Right lobe of liver (tissue), 6 donors: ENCODE measurements around the gene SMIM23. TPM values are rescaled to one million over a fixed set of nuclear protein-coding genes. Genes with fewer than 3 reads are reported as not detected.
A peak's percentile ranks its signal among the peaks of the same experiment; 100 is the strongest.

Experiments used
- ATAC-seq, 4 donors: fragments of 200-7000 bp; cut with Tn5 transposase; one replicate each; pipeline ENCODE4 v1.9.1; 2020; ENCODE audit warnings: mild to moderate bottlenecking in 4 of 4, moderate library complexity in 4 of 4
- DNase-seq, 3 donors: peaks; one replicate each; pipeline ENCODE4 v3.0.0-alpha.2; 2020
- H3K27ac ChIP-seq, 3 donors: fragments of 200-600 bp; one replicate each; pipeline ENCODE4 v1.8.0; 2022
- H3K27me3 ChIP-seq, 2 donors: fragments of 200-600 bp; one replicate each; pipeline ENCODE4 v1.8.0; 2022
- H3K36me3 ChIP-seq, 4 donors: fragments of 200-600 bp; sonication (generic) in 1 of 4; one replicate each; pipeline versions ENCODE4 v1.5.1 to v1.8.0; 2017 to 2022; ENCODE audit warnings: control low read depth in 1 of 4
- H3K4me1 ChIP-seq, 4 donors: fragments of 200-600 bp; sonication (generic) in 1 of 4; one replicate each; pipeline versions ENCODE4 v1.5.1 to v1.8.0; 2017 to 2022; ENCODE audit warnings: control low read depth in 1 of 4
- H3K4me3 ChIP-seq, 3 donors: fragments of 200-600 bp; one replicate each; pipeline ENCODE4 v1.8.0; 2022
- H3K9me3 ChIP-seq, 4 donors: fragments of 200-600 bp; sonication (generic) in 1 of 4; one replicate each; pipeline versions ENCODE4 v1.5.1 to v1.8.0; 2017 to 2022; ENCODE audit warnings: control low read depth in 1 of 4
- POLR2A ChIP-seq: fragments of 450-650 bp; IDR thresholded peaks from one replicate; pipeline ENCODE4 v1.6.1; 2017; ENCODE audit warnings: antibody characterized with exemption, mild to moderate bottlenecking
- WGBS: methylation state at CpG from one replicate; pipeline ENCODE4 v1.1.6; 2018; ENCODE audit warnings: low coverage, low lambda C conversion rate; ENCODE audit not compliant: insufficient coverage; ENCODE audit errors: missing lambda C conversion rate; 5-methylcytosine and 5-hydroxymethylcytosine counted together
- intact Hi-C, 2 donors: fragments of 100-400 bp; cut with DNase I; formaldehyde crosslinking; loops; one replicate each; pipeline versions ENCODE4 v1.11.2 to v1.14.1; 2022
- total RNA-seq, 6 experiments: library from RNA; depleted of rRNA in 2 of 6; stranded (reverse); fragments of >200 nt in 2 of 6; fragmentation: NEBNext Ultra II Directional in 3 of 6; extraction: Animal tissue kit (Norgen Biotek cat#: 25700) in 3 of 6; gene quantifications; one replicate each; pipeline versions ENCODE4 v1.1.0 to v1.2.4, GENCODE V29; 2016 to 2023
- TF ChIP-seq, protein P1 (sequence below), 4 donors: fragments of 200-600 bp in 3 of 4; fragments of 450-650 bp in 1 of 4; IDR thresholded peaks; one replicate each; pipeline versions ENCODE4 v1.5.1 to v1.8.0; 2016 to 2022; ENCODE audit warnings: antibody characterized with exemption in 4 of 4, mild to moderate bottlenecking in 2 of 4
- donor health status: DM: no; HTN: yes; CAD: no.
- donor health status: DM: no; HTN: no; CAD: no.
- donor health status: DM: no; HTN: no; CAD: no.
- donor health status: DM: no; HTN: yes; CAD: no.
- donor health status: DM: no; HTN: yes; CAD: no.

SMIM23 gene
- total RNA-seq, 6 experiments from 2014 or later, result not detected

DNA sequence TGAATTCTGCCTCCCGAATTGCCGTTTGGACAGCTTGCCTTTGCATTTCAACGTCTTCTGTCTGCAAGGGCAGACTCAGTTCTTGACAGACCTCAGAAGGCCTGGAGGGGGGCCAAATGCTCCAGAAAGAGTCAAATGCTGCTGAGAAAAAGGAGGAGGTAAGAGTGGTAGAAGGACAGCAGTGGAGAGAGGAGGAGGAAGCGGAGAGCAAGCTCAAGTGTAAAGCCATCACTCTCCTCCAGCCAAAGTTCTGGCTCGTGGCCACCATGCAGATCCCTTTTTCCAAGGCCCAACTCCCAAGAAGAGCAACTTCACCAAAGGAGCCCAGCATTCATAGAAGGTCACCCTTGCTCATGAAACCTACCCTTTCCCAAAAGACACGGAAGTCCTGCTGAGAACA, 36.9 kb upstream of the SMIM23 start:
- Histone ChIP-seq H3K27ac (no peak overlapping the region), H3K4me3 (no peak overlapping the region), H3K36me3 (no peaks in the 10 kb centered on the region), H3K4me1 (no peaks in the 10 kb centered on the region), H3K9me3 (no peaks in the 10 kb centered on the region), H3K27me3 (no peaks in the 10 kb centered on the region)
- intact Hi-C loops, result no loop called here
- ATAC-seq (no peak), DNase-seq (no peak)
- TF ChIP-seq, protein P1, sequence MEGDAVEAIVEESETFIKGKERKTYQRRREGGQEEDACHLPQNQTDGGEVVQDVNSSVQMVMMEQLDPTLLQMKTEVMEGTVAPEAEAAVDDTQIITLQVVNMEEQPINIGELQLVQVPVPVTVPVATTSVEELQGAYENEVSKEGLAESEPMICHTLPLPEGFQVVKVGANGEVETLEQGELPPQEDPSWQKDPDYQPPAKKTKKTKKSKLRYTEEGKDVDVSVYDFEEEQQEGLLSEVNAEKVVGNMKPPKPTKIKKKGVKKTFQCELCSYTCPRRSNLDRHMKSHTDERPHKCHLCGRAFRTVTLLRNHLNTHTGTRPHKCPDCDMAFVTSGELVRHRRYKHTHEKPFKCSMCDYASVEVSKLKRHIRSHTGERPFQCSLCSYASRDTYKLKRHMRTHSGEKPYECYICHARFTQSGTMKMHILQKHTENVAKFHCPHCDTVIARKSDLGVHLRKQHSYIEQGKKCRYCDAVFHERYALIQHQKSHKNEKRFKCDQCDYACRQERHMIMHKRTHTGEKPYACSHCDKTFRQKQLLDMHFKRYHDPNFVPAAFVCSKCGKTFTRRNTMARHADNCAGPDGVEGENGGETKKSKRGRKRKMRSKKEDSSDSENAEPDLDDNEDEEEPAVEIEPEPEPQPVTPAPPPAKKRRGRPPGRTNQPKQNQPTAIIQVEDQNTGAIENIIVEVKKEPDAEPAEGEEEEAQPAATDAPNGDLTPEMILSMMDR (IDR thresholded peaks at IDR 0.05), result no peak
- TF ChIP-seq POLR2A, result no peak
- WGBS, result 82% methylated on average over 2 of the region's 6 CpGs

DNA sequence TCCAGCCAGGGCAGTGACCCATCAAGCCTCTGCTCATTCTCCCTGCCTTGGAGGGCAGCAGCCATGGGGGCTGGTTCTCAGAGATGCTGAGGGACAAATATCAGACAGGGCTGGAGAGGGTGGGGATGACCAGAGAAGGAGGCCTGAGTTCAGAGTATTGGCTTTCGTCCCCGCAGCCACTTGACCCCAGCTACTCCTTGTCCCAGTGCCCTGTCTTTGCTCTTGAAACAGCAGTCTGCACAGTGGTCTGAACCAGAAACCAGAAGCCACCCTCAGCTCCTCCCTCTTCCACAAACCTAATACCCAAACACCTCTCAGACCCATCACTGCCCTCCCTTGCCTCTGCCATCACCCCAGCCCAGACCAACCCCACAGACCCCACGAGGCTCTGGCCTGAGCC, 36.3 kb upstream of the SMIM23 start:
- no peaks in the 10 kb centered on the region for H3K9me3 ChIP-seq
- ATAC-seq, result peak in 2 of 4 donors; percentile 23 to 24
- H3K4me1 ChIP-seq, result no peaks in the 10 kb centered on the region
- intact Hi-C loops, result no loop called here
- H3K27me3 ChIP-seq, result no peaks in the 10 kb centered on the region
- DNase-seq, result no peak
- 40% methylated on average over 1 of the region's 3 CpGs for WGBS
- no peaks in the 10 kb centered on the region for H3K36me3 ChIP-seq
- H3K4me3 ChIP-seq, result no peak overlapping the region
- H3K27ac ChIP-seq, result no peak overlapping the region
- TF ChIP-seq POLR2A, result no peak
- TF ChIP-seq, protein P1 (IDR thresholded peaks at IDR 0.05), result no peak

- 50% methylated on average over 2 of the region's 6 CpGs for WGBS
- peaks cover 0 to 4% (median 0%) of the 10 kb centered on the region in 4 donors for H3K4me1 ChIP-seq
- H3K9me3 ChIP-seq, result no peaks in the 10 kb centered on the region
- H3K4me3 ChIP-seq, result no peak overlapping the region
- intact Hi-C loops, result no loop called here
- no peaks in the 10 kb centered on the region for H3K27me3 ChIP-seq
- ATAC-seq (peak; percentile 47 to 82 (median 62)), DNase-seq (peak in 1 of 3 donors; percentile 29)
- TF ChIP-seq POLR2A, result no peak
- TF ChIP-seq, protein P1 (IDR thresholded peaks at IDR 0.05), result peak in 1 of 4 donors; percentile 31
- H3K36me3 ChIP-seq, result no peaks in the 10 kb centered on the region
- no peak overlapping the region for H3K27ac ChIP-seq
These were observed 35.3 kb upstream of the SMIM23 start for GRCh38 chr5:171750311-171750788.

DNA sequence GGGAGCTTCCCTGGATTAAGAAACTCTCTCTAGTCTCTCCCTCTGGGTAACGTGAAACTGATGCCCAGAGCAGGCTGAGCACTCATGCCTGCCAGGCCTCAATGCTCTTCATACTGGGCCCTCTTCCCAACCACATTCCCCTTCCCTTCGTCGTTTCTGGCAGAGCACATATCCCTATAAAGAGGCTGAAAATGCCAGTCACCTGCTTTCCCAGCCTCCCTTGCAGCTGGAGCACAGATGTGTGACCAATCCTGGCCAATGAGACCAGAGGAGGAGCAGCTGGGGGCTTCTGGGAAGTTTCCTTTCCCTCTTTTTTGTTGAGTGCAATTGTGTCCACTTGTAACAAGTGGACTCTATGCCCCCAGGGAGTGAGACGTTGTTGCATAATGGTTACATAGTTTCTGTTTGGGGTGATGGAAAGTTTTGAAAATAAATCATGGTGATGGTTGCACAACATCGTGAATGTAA, 30.2 kb upstream of the SMIM23 start:
- Histone ChIP-seq H3K27me3 (no peaks in the 10 kb centered on the region), H3K4me1 (peaks cover 0 to 11% (median 0%) of the 10 kb centered on the region in 4 donors), H3K27ac (peak overlapping the region in 1 of 3 donors; percentile 33), H3K9me3 (no peaks in the 10 kb centered on the region), H3K4me3 (no peak overlapping the region), H3K36me3 (no peaks in the 10 kb centered on the region)
- DNase-seq (no peak), ATAC-seq (peak; percentile 49 to 89 (median 84))
- intact Hi-C loops, result no loop called here
- WGBS, result 42% methylated on average over 5 of the region's 5 CpGs
- TF ChIP-seq POLR2A, result no peak
- TF ChIP-seq, protein P1 (IDR thresholded peaks at IDR 0.05), result no peak
